HG03521 (cell line): ENCODE data around the gene LYSMD2.
"Not testable (repeated sequence)": the region's sequence is repeated elsewhere in the genome, so short reads cannot be mapped to it uniquely, and the experiment has no call there.

Source experiments
- ATAC-seq: cut with Tn5 transposase; IDR thresholded peaks from one replicate; pipeline ENCODE4 v1.9.1; 2021; ENCODE audit warnings: mild to moderate bottlenecking, moderate library complexity; ENCODE audit not compliant: unreplicated experiment

The LYSMD2 gene

DNA sequence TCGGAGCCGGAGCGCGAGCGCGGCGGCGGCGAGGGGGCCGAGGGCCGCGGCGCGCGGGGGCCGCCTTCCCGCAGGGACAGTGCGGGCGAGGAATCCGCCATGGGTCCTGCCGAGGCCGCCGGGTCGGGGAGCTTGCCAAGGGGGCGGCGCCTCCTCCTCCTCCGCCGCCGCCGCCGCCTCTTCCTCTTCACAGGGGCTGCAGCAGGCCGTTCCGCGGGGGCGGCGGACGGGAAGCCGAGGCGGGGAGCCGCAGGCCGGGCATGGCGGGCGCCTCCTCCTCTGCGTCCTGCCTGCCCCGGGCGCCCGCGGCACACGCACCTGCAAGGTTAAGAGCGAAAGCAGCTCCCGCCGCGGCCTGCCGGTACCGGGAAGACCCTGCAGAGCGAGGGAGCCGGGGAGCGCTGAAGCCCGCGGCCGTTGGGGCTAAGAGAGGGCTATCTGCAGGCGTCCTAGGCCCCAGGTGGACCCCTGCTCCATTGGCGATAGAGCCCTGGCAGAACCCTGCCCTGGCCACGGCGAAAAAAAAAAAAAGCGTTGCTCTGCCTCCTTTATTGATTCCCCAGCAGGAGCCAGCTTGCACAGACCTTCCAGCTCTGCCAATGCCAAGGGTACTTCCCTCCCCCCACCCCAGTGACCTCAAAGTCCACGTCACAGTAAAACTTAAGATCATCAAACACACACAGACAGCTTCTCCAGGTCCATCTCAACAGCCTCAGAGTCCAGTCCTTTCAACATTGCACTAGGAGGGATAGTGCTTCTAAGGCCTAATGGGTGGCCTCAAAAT lies at the start of gene LYSMD2:
Gene LYSMD2, minus strand, starts transcription at position 134 of the 784 bp plus-strand sequence. Its CDS starts 33 bp downstream, at position 101.
- ATAC-seq, result peak; percentile 42

GRCh38 chr15:51787130-51787529 lies 49.7 kb upstream of the LYSMD2 start:
- ATAC-seq, result not testable (repeated sequence)

DNA sequence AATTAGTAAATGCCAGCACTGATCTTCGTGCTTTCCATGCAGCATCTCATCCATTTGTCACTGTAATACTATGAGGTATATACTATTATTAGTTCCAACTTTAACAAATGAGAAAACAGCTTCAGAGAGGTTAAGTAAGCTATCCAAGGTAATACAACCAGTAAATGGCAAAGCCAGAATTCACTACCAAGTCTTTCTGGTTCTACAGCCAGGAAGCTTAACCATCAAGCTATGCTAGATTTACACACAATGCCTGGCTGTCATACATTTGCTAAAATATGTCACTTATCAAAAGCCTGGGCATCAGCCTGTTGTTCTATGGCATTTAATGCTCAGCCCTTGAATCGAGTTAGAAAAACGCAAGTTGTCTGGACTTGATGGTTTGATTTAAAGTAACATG lies 46.5 kb upstream of the LYSMD2 start:
- ATAC-seq, result no peak

DNA sequence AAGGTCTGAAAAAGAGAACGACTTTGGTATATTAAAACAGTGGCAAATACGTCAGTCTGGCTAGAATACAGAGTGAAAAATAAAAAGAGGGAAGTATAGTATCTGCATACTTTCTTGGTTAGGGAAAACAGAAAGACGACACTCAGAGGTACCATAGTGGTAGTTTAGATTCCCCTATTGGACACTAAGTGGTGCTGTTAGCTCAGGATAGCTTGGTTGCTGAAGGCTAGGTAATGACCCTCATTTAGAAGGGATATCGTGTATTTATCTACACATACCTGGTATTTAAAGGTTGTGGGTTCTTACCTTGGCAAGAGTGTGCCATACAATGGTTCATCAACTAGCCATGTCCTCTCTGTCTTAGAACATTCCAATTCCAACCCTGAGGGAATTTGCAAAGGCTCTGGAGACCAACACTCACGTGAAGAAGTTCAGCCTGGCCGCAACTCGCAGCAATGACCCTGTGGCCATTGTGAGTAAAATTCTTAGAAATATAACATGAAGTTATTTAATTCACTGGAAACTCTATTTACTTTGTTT lies 45.0 kb upstream of the LYSMD2 start:
- no peak for ATAC-seq

GRCh38 chr15:51781506-51781905 lies 44.1 kb upstream of the LYSMD2 start:
- no peak for ATAC-seq

DNA sequence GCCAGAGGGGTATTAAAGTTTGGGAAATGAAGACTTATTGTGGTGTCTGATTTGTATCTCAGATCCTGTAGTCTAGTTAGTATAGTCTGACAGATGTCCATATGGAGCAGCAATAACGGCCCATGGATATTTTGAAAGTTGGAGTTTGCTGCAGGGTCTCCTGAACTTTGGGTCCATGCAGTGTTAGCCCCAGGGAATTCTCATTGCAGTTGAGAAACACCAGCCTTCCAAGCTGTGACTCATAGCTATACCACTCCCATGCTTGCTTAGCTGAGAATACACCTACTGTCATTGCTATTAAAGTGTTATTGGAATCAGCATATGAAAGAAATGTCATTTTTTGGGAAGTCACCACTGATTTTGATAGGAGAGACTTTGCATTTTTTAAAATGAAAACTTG lies 43.2 kb upstream of the LYSMD2 start:
- ATAC-seq, result no peak

DNA sequence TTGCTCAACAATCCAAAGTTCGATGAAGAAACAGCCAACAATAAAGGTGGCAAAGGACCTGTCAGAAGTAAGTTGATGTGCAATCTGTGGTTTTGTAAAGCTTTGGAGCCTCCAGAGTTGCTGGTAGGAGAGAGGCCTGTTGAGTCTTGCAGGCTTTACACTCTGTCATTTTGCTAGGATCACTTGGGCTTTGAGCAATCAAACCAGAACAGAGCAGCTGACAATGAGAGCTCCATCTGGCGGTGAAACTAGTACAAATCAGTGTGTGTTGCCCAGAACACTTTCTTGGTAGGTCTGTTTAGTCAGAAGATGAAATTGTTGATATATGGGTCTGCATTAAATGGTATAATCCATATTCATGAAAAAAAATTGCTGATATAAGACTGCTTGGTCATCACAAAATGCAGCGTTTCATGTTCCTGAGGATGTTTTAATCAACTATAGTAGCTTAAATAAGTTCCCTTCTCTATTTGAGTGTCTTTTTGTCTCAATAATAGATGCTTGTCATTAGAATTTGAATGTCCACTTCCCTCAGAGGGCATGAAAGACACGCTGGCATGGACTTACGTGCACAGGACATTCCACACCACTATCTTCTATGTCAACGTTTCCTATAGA lies 39.6 kb upstream of the LYSMD2 start:
- peak; percentile 62 for ATAC-seq

- ATAC-seq, result no peak
Observed at GRCh38 chr15:51775967-51776816, 38.7 kb upstream of the LYSMD2 start.

- no peak for ATAC-seq
Observed at GRCh38 chr15:51774916-51775315, 37.5 kb upstream of the LYSMD2 start.

DNA sequence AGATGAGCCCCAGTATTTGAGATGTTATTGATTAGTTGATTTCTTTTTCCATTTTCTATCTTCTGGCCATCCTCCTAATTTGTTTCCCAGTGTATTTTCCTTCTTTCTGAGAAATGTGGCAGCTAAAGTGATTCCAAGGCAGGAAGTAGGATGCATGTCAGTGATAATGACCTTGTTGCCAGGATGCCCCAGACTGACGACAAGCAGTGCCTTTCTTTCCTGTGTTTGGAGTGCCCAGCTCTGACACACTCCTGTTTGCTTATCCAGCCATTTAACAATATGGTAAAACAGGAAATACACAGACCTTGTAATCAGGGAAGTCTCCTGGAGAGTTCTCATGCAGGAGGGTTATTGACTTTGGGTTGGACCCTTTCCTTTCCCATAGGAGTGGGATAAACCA lies 34.3 kb upstream of the LYSMD2 start:
- no peak for ATAC-seq

GRCh38 chr15:51770902-51771301 lies 33.4 kb upstream of the LYSMD2 start:
- ATAC-seq, result no peak

DNA sequence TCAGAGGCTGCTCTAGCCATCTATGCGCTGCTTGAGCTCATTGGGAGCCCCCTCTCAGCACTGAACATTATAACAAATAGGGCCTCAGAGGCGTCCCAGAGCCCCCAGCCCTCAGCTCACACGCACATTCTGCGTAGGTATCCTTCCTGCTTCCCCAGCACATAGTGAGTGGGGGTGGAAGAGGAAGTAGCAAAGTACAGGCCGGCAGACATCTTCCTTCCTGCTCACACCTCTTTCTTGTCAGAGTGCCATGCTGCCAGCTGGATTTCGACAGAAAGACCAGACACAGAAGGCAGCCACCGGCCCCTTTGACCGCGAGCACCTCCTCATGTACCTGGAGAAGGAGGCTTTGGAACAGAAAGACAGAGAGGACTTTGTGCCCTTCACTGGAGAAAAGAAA lies 30.6 kb upstream of the LYSMD2 start:
- no peak for ATAC-seq

- no peak for ATAC-seq
Observed at GRCh38 chr15:51766341-51766740, 28.9 kb upstream of the LYSMD2 start.

GRCh38 chr15:51765751-51766150 lies 28.3 kb upstream of the LYSMD2 start:
- no peak for ATAC-seq

DNA sequence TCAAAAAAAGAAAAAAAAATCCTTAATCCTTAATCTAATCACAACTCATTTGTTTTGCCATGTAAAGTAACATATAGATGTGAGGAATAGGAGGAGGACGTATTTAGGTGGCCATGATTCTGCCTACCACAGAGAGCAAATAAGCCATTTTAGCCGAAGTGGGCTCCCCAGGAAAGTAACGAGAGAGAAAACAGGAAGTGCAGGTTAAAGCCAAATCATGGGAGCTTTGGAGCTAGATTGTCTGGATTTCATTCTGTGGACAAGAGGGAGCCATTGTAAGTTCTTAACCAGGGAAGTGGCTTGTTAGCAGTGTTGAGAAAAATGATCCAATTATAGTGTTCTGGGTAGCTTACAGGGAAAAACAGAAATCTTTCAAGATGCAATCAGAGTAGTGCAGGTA lies 23.4 kb upstream of the LYSMD2 start:
- ATAC-seq, result no peak

DNA sequence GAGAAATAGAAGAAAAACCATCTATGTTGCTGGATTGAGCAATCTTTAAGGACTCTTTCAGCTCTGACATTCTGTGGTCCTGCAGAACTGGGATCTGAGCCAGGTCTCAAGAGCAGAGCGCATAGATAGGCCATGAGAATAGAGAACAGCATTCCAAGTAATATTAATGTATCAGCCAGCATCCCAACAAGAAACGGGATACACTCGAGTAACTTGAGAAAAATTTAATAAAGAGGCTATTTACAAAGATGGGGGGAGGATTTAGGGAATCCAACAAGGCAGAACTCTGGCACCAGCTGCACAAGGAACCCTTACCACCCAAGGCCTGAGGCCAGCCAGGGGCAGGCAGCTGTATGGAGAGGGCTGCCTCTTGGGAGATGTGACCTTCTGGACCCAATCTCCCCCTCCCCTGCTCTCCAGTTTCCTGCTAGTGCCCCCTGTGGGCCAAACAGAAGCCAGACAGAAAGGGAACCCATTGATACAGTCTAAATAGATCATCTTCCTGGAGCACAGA lies 22.2 kb upstream of the LYSMD2 start:
- ATAC-seq, result no peak

DNA sequence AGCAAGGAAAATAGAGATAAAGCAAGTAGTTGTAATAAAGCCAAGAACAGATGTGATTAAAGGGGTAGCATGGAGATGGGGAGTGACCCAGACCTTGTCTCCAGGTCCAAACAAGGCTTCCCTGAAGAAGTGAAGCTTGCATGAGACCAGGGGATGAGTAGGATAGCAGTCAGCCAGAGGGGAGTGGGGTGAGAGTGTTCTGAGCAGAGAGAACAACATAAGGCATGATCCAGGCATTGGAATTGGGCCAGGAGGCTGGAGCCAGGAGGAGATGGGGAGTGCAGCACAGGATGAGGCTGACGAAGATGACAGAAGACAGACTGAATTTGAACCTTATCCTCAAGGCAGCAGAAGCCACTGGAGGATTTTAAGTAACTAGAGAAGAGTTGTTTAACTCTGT lies 21.2 kb upstream of the LYSMD2 start:
- ATAC-seq, result no peak

GRCh38 chr15:51757450-51757849 lies 20.0 kb upstream of the LYSMD2 start:
- no peak for ATAC-seq

DNA sequence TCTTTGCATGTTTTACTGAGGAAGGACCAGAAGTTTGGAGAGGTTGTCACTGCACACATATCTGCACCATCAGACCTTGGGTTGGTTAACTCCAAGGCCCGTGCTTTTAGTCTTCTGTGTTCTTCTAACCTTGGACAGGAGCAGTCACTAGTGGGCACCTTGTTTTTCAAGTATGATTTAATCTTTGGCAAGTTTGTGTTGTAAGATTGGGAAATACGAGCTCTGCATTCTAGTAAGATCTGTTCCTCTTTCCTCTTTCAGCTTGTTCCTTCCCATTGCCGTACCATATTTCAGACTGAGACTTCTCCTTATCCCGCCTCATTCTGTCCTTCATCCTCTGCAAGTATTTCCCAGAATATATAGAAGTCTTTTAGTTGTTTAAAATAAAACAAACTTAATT lies 19.0 kb upstream of the LYSMD2 start:
- no peak for ATAC-seq

- no peak for ATAC-seq
Observed at GRCh38 chr15:51755790-51756189, 18.3 kb upstream of the LYSMD2 start.

DNA sequence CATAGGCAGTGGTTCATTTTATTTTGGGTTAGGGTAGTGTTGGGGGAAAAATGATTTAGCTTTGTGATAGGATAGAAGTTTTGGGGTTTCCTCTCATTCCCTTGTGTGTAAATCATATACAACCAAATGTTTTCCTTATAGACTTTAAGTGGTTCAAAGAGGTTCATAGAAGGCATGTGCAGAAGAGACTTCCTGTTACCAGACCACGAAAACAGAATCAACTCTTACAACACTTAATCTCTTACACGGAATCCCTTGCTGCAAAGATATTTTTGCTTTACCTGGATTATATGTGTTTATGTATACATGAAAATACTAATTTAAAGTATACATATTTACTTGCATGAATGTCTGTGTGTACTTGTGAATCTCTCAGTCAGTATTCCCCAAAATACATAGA lies 16.8 kb upstream of the LYSMD2 start:
- no peak for ATAC-seq
